HG02571 (cell line): Measurements from ENCODE around the gene FAM20A.

Experiments
- ATAC-seq: cut with Tn5 transposase; IDR thresholded peaks from one replicate; pipeline ENCODE4 v1.9.1; 2021; ENCODE audit warnings: mild to moderate bottlenecking, moderate library complexity; ENCODE audit not compliant: unreplicated experiment

FAM20A gene

DNA sequence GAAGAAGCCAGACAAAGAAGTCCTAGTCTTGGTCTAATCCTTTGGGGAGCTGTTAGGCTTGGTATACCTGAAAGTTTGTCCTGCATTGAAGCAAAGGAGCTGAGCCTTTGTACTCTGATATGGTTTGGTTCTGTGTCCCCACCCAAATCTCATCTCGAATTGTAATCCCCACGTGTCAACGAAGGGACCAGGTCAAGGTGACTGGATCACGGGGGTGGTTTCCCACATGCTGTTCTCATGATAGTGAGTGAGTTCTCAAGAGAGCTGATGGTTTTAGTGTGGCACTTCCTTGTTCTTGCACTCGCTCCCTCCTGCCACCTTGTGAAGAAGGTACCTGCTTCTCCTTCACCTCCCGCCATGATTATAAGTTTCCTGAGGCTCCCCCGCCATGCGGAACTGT lies 33.6 kb downstream of the FAM20A start:
- no peak for ATAC-seq

DNA sequence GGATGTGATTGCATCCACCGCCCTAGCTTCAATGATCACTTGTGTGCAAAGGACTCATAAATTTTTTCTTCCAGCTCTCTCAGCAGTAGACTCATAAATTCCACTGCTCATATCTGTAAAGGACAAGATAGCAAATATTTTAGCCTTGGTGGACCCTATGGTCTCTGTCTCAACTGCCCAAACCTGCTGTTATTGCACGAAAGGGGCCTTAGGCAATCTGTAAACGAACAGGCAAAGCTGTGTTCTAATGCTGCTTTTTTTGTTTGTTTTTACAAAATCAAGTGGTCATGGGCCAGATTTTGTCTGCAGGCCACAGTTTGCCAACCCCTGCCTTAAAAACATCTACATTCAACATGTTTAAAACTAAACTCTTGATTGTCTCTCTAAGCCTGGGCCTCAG lies 34.1 kb downstream of the FAM20A start:
- no peak for ATAC-seq

GRCh38 chr17:68566442-68566738 lies 34.8 kb downstream of the FAM20A start:
- ATAC-seq: no peak

DNA sequence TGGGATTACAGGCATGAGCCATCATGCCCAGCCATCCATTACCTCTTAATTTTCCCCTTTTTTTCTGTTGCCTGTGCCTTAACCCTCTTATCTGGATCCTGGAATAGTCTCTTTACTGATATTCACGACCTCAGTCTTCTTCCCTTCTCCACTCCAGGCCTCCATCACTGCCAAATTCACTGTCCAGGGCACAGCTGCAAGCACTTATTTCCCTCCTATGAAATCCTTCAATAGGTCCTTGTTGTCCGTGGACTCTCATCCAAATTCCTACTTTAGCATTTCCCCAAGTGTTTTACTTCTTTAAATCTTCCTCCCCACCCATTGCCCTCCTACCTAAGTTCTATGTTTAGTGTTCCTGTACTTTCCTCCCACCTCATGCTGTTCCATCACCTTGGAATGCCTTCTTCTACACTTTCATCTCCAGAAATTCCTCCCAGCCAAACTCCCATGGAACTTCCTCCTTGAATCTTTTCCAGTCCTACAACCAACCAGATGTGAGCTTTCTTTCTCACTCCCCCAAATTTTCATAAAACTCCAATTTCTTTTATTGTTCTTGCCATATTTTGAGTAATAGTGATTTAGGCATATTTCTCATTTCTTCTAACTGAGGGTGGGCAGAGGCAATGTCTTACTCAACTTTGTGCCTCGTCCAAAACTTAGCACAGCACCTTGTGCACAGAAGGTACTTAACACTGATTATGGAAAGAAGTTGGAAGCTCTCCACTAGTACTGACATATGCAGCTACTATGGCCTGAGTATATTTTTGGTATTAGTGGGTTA lies 35.3 kb downstream of the FAM20A start:
- ATAC-seq: no peak

GRCh38 chr17:68564415-68565111 lies 36.6 kb downstream of the FAM20A start:
- no peak for ATAC-seq

DNA sequence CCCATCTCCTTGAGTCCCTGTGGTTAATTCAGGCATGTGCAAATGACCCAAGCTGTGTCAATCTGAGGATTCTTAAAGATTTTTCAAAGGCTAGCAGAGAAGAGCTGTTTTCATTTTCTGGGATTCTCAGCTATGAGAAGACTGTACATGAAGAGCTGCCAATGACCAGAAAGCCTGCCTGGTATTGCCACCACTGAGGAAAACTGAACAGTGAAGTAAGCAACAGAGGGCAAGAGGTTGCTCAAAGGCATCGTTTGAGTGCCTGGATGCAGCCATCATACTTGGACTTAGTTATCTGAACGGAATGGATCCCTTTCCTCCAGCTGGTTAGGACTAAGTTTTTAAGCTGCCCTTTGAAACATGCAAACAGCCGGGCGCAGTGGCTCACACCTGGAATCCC lies 38.4 kb downstream of the FAM20A start:
- no peak for ATAC-seq

DNA sequence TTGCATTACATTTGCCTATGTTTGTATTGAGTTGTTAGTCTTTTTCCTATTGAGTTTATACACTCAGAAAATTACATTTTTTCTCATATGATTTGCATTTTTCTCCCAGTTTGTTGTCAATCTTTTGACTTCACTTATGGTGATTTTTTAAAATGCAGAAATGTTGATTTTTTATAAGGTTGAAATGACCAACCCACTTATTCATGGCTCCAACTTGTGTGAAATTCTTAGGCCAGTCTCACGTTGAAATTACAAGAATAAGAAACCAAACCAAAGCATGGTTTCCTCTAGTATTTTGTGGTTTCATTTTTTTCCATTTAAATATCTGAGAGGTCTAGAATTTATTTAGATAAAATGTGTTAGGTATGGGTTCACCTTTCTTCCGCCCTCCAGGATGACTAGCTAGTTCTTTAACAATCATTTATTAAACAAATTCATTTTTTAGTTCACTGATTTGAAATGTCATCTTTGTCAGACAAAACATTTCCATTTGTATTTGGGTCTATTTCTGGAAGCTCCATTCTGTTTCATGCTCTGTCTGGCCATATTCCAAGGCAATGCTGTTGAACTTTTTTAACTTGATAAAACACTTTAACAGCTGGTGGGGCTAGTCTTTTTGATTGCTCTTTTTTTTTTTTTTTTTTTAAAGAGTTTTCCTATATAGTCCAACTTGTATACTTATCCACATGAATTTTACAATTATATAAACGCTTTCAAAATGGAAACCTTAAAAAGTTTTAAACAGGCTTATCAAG lies 40.0 kb downstream of the FAM20A start:
- ATAC-seq: no peak

DNA sequence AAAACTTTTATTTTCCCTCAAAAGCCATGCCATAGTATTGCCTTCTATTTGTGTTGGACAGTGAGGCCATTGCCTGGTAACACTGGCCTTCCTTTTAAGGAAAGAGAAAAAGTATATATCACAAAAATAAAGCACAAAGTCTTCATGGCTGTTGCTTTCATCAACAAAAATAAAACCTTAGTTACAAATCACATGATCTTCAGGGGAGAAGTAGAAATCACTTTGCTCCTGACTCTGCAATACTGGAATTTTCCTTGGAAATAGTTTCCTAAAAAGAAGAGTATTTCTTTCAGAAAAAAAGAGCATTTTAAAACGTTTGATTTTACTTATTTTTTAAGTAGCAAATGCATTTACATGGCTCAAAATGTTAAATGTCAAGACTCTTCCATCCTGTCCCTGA lies 41.9 kb downstream of the FAM20A start:
- no peak for ATAC-seq

DNA sequence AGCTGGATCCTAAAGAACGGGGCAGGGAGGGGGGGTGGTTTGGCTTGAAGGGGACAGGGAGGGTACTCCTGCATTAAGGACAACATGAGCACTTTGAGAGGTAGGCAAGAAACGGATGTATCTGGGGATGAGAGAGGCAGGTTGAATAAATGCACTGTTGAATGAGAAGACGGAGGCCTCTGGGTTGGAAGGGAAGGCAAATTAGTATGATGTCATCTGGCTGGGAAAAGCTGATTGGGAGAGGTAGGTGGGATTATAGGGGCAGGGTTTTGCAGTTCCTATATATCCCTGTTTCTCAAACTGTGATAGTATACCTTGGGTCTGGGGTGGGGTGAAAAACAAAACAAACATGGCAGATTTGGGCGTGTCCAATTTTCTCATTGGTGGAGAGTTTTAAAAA lies 44.6 kb downstream of the FAM20A start:
- ATAC-seq: no peak

DNA sequence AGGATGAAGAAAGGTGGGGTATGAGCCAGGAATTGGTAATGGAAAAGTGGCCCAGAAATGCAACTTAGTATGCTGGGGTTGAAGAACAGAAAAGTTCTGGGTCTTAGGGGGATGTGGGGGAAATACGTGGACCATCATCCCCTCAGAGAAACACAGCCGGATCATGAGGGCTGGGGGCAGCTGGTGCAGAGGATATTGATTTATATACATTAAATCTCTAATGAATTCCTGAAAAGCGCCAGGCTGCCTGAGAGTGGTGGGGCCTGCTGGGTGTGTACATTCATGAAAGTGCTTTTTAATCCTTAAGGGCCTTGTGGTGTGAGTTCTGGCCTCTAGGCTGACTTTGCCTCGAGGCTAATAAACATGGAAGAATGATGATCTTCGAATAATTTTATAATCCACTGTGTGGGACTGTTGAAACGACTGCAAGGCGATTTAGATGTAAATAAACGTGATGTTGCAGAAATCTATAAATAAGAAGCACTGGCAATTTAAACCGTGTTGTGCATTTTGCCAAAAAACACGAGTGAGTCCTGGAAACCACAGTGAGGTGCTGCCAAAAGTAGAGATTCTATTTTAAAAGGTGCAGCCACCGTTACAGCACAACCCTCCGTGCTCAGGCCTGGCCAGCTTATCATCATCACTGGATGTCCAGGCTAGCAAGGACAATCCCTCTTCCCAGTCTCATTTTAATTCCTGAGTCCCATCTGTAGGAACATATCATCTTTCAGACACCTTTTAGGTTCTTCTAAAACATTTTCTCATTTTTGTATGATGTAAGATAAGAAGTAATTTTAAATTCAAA lies 56.9 kb downstream of the FAM20A start:
- ATAC-seq: no peak

DNA sequence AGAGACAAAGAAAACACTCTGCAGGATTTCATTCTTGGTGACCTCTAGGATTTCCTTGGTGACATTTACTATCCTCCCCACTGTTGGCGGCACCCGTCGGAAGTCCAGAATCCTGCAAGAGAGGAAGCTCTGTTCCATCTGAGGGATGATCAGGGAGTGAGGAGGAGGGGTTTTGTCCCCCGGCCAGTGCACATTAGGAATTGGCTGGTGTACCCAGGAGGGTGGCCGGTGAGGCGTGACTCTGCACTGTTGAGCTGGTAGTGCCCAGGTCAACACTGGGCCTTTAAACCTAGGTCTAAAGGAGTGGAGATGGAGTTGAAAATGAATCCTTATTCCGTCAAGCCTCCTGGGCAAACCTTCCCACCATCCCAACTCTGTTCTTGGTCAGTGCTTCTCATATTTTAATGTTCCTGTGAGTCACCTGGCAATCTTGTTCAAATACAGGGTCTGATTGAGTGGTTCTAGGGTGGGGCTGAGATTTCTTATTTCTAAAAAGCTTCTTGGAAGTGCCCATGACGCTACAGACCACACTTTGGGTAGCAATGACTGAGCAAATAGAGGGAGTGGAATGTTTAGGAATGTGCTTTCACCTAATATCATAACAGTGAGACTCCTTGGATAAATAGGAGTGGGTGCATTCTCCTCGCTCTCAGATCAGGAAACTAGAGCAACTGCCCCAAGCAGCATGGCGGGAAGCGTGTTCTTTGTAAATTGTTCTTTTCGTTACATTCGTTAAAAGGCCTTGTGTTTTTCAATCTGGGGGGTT lies 58.3 kb downstream of the FAM20A start:
- ATAC-seq: no peak

DNA sequence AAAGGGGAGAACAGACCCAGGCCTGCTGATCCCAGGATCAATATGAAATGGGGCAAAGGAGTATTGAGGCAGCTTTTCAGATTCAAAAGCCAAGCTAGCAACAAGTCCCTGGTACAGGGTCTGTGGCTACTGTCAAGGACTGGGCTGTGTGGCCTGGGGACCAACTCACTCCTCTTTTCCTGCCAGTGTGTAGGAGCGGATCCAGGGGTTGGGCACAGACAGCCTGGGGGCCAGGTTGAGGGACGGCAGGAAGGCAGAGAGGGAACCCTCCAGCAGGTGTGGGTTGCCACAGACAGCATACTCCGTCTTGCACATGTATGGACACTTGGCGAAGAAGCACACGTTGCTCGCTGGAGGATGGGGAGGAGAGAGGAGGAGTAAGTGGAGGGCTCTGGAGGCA lies 59.4 kb downstream of the FAM20A start:
- ATAC-seq: no peak

DNA sequence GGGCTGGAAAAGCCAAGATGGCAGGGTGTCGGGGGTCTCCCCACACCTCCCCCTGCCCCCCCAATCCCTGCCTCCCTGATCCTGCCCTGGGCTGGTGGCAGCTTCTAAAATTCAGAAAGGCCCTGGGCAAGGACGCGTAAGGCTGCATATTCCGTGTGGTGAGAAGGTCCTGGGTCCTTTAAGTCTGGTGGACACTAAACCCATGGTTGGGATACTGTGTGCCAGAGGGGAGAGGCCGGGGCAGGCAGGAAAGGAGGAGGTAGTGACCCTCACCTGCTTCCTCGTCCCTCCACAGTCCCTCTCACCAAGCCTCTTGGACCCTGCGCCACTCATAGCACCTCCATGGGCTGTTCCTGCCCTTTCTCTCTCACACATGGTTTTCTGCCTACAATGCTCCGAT lies 60.2 kb downstream of the FAM20A start:
- ATAC-seq: no peak

DNA sequence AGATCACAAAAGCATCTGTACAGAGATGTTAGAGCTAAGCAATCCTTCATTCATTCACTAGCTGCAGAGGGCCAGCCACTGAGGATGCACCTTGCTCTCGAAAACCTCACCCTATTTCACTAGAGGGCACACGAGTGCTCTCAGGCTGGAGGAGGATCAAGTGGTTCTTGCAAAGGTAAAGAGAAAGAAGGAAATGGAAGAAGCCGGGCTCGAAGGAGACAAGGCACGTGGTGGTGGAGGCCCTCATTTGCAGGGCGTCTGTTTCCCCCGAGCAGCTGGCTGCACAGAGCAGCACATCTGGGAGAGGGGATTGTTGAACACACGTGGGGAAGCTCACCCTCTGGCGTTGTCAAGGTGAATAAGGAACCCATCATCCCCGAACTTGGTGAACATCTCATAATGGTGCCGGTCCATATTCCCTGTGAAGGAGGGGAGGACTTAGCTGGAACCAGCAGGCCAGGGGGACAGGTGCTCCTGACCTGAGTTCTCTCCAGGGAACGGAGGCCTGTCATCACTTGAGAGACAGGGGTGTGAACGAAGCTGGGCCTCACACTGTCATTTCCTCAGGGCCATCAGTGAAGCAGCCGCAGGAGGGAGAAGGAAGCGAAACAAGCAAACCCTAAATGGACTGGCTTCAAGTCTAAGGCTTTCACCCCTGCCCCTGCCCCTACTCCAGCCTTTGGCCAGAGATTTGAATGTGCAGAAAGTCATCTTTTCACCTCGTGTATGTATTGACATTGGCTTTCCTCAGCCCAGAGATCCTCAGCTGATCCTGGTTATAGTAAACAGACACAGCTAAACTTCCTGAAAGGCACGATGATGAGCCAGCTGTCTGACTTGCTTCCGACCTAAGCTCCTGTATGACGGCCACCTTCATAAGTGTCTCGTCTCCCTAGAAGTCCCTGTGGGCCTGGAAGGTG lies 61.4 kb downstream of the FAM20A start:
- ATAC-seq: no peak

- ATAC-seq: no peak
Observed at GRCh38 chr17:68535922-68536321, 65.2 kb downstream of the FAM20A start.

DNA sequence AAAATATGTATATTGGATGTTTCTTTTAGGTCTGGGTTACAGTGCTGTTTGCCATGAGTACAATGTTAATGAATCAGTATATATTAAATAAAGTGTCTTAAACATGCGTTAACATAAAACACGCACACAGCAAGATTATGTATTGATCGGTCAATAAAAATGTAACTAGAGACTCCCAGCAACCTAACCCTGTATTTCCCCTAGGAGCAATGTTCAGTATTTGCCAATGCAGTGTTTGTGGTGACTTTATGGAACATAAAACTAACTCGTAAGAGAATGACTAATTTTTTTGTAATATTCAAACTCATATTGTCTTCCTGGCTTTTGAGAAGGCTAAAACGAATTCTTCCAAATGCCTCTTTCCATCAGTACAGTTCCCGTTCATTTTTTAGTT lies 66.5 kb downstream of the FAM20A start:
- no peak for ATAC-seq

DNA sequence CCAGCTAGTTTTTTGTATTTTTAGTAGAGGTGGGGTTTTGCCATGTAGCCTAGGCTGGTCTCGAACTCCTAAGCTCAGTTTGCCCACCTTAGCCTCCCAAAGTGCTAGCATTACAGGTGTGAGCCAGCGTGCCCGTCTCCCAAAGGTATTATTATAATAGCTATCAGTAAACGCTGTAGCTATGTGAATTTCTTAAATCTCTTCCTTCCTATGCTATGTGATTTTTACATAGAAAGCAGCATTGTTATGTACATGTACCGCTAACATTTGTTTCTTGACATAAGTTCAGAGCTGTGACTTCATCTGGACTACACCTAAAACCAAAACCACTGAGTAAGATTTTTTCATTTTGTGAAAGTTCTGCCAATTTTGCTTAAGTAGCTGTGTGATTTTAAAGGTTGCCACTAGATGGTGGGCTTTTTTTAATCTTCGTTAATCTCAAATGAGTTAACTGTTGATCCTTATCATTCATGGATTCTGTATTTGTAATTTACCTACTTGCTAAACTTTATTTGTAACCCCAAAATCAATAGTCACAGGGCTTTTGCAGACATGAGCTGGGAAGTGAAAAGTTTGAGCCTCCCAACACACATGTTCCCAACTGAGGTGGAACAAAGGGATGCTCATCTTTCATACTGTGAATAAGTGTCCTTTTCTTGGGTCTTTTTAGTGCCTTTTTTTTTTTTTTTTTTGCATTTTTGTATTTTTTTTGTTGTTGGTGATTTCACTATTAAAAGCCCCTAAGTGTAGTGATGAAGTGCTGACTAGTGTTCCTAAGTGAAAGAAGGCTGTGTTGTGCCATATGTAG lies 67.1 kb downstream of the FAM20A start:
- ATAC-seq: no peak

- no peak for ATAC-seq
Observed at GRCh38 chr17:68532826-68533225, 68.3 kb downstream of the FAM20A start.

- ATAC-seq: no peak
Observed at GRCh38 chr17:68531252-68531651, 69.9 kb downstream of the FAM20A start.
